ENCODE results near the gene KIF15.

KIF15 gene, protein sequence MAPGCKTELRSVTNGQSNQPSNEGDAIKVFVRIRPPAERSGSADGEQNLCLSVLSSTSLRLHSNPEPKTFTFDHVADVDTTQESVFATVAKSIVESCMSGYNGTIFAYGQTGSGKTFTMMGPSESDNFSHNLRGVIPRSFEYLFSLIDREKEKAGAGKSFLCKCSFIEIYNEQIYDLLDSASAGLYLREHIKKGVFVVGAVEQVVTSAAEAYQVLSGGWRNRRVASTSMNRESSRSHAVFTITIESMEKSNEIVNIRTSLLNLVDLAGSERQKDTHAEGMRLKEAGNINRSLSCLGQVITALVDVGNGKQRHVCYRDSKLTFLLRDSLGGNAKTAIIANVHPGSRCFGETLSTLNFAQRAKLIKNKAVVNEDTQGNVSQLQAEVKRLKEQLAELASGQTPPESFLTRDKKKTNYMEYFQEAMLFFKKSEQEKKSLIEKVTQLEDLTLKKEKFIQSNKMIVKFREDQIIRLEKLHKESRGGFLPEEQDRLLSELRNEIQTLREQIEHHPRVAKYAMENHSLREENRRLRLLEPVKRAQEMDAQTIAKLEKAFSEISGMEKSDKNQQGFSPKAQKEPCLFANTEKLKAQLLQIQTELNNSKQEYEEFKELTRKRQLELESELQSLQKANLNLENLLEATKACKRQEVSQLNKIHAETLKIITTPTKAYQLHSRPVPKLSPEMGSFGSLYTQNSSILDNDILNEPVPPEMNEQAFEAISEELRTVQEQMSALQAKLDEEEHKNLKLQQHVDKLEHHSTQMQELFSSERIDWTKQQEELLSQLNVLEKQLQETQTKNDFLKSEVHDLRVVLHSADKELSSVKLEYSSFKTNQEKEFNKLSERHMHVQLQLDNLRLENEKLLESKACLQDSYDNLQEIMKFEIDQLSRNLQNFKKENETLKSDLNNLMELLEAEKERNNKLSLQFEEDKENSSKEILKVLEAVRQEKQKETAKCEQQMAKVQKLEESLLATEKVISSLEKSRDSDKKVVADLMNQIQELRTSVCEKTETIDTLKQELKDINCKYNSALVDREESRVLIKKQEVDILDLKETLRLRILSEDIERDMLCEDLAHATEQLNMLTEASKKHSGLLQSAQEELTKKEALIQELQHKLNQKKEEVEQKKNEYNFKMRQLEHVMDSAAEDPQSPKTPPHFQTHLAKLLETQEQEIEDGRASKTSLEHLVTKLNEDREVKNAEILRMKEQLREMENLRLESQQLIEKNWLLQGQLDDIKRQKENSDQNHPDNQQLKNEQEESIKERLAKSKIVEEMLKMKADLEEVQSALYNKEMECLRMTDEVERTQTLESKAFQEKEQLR (N-terminal part only)

DNA sequence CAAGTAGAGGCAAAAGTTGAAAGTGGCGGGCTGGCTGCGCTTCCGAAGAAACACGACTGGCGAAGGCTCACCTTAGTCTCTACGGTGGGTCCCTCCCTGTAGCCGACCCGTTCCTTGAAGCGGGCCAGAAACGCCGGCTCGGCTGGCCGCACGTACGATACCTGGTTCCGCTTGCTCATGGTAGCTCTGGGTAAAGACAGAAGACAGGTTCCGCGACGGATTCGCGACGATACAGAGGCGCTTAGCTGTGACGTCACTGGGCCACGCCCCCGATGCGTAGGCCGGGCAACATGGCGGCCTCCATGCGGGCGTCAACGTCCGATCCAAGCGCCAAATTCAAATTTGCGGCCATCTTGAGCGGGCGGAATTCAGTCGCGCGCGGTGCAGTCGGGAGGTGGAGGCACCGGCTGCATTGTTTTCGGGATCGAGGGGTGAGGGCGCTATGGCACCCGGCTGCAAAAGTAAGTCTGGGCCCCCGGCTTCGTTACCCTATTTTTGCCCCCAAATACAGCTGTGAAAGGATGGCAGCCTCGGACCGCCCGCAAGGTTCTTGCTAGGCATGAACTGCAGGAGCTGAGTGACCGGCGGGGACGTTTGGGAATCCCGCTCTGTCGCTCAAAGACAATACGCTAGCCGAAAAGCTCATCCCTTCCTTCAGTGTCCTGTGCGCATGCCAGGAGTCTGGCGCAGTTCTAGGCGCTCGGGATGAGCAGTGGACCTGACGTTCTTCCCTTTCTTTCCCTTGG is at the start of gene KIF15, which contains the start of gene KIAA1143:
Gene KIF15 (plus strand): TSS at position 371 of the 746 bp plus-strand sequence. CDS start 72 bp downstream, at position 443.
Gene KIAA1143 (minus strand): TSS at position 196 of the 746 bp plus-strand sequence. CDS start 17 bp downstream, at position 179.
- peak; percentile 98 for DNase-seq (ENCODE audit: low read depth, low spot score)

DNA sequence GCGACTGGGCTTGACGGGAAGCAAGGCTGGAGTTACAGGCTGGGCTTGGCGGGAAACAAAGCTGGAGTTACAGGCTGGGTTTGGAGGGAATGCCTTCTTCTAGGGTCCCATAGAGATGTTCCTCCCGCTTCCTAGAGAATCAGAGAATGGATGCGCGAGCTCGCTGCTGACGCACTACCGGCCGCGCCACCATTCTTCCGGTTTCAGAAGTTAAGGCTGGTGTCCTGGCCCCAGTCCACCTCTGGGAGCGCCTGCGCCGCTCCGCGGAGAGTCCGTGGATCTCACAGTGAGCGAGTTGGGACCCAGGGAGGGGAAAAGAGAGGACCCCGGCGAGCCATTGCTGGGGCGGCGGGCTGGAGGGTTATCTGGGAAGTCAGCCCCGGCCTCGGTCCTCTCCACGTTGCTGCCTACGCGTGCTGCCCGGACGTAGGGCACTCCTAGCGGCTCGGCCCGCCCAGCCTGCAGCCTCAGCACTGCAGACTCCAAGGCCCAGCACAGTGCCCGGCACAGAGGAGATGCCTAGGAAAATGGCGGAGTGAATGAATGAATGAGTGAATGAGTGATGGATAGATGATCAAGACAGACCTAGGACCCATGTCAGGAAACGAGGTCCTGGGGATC is 49.0 kb upstream of the KIF15 start, which contains the start of gene ZNF502:
Gene ZNF502 (plus strand): TSS at position 206 of the 621 bp plus-strand sequence. CDS start 7,602 bp downstream, outside the sequence.
- DNase-seq (ENCODE audit: low read depth, low spot score): peak; percentile 92

DNA sequence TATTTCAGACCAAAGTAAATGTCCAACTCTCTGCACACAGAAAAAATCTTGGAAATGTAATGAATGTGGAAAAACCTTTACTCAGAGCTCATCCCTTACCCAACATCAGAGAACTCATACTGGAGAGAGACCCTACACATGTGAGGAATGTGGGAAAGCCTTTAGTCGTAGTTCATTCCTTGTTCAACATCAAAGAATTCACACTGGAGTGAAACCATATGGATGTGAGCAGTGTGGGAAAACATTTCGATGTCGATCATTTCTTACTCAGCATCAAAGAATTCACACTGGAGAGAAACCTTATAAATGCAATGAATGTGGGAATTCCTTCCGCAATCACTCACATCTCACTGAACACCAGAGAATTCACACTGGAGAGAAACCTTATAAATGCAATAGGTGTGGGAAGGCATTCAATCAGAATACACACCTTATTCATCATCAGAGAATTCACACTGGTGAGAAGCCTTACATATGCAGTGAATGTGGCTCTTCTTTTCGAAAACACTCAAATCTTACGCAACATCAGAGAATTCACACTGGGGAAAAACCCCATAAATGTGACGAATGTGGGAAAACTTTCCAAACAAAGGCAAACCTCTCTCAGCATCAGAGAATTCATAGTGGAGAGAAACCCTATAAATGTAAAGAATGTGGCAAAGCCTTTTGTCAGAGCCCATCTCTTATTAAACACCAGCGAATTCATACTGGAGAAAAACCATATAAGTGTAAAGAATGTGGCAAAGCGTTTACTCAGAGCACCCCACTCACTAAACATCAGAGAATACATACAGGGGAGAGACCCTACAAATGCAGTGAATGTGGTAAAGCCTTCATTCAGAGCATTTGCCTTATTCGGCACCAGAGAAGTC is 40.1 kb upstream of the KIF15 start:
- DNase-seq (ENCODE audit: low read depth, low spot score): no peak

DNA sequence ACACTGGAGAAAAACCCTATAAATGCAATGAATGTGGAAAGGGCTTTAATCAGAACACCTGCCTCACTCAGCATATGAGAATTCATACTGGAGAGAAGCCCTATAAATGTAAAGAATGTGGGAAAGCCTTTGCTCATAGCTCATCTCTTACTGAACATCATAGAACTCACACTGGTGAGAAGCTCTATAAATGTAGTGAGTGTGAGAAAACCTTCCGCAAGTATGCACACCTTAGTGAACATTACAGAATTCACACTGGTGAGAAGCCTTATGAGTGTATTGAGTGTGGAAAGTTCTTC is 39.5 kb upstream of the KIF15 start:
- no peak for DNase-seq (ENCODE audit: low read depth, low spot score)

DNA sequence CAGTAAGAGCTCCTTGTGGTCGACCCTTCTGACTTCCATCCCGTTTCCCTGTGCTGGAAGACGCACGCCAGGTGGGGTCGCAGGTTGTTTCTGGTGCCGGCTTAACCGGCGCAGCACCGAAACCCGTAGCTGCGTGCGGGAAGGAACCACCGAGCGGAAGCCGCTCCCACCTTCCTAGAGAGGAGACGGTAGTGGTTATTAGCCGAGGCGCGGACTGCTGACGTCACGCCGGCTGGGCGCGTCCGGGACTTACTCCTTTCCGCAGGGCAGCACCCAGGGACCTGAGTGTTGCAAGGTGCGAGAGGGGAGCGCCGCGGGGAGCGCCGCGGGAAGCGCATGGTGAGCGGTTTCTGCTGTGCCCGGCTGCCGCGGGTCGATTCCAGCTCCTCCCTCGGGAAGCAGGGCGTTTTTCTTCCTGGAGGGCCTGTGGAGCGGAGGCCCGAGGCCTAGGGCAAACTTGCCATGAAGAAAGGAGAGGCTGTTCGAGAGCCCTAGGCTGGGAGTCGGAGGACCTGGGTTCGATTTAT is 32.1 kb upstream of the KIF15 start, which contains the start of gene ZNF501:
Gene ZNF501 (plus strand): TSS at position 252 of the 527 bp plus-strand sequence. CDS start 4,787 bp downstream, outside the sequence.
- peak; percentile 97 for DNase-seq (ENCODE audit: low read depth, low spot score)

DNA sequence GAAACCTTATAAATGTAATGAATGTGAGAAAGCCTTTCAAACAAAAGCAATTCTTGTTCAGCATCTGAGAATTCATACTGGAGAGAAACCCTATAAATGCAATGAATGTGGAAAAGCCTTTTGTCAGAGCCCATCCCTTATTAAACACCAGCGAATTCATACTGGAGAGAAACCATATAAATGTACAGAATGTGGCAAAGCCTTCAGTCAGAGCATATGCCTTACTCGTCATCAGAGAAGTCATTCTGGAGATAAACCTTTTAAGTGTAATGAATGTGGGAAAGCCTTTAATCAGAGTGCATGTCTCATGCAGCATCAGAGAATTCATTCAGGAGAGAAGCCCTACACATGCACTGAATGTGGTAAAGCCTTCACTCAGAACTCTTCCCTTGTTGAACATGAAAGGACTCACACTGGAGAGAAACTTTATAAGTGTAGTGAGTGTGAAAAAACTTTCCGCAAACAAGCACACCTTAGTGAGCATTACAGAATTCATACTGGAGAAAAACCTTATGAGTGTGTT is 26.9 kb upstream of the KIF15 start:
- DNase-seq (ENCODE audit: low read depth, low spot score): no peak

DNA sequence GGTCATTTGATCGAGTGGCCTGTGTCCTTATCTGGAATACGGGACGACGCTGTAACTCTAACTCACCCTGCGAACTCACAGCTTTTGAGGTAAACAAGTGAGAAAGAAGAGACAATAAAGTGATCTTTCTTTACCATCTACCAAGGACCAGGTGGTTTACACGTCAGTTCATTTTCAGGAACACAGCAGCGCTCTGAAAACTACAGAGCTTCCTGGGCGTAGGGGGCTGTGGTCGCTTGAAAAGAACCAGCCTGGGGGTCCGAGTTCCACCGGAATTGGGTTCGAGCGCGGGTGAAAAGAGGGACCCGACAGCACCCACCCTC is 532 bp upstream of the KIF15 start:
- DNase-seq (ENCODE audit: low read depth, low spot score): no peak

DNA sequence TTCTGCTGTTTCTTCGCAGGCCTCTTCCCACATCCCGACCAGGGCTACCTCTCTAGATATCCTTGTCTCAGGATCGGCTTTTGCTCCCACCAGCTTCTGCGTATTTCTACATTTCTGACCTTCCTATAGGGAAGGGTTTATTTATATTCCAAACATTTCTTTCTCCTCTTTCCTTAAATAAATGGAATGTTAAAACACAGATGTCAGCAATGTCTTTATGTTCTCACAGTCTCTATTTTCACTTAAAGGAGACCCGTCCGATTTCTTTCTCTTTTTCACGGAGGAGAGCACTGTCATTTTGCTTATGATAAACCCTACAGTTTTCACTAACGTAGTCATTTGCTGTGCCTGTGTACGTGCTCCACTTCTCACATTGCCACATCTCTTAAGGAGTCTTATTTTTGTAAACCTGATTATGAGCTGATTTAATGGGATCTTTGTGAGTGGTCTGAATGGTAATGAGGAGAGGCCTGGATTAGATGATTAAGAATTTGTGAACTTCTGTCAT is 630 bp downstream of the KIF15 start:
- no peak for DNase-seq (ENCODE audit: low read depth, low spot score)

DNA sequence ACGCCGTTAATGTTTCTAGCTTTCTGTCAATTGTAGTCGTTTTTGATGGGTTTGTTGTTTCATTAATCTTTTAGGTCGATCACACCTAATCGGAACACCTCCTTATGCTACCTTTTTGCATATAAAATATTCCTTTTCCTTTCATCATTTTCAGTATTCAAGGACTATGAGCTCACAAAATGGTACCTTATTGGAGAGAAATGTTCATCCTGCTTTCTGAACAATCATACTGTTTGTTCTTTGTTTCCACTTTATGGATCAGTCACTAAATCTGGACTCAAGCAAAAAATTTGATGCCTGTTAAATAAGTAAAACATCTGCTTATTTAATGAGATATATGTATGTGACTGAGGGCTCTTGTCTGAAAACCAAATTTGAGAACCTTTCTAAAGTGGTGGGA is 1.1 kb downstream of the KIF15 start:
- DNase-seq (ENCODE audit: low read depth, low spot score): no peak

DNA sequence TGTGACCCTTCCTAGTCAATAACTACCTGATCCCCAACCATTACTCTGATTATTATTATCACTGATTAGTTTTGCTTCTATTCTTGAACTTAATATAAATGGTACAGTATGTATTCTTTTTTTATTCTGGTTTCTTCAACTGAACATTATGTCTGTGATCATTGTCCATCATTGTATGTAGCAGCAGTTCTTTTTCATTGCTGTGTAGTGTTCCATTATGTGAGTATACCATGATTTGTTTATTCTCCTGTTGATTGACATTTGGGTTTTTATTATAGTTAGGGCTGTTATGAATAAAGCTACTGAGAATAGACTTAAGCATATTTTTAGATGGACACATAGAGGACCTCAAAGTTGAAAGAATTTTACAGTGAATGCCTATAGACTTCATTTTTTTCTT is 2.7 kb downstream of the KIF15 start:
- no peak for DNase-seq (ENCODE audit: low read depth, low spot score)

DNA sequence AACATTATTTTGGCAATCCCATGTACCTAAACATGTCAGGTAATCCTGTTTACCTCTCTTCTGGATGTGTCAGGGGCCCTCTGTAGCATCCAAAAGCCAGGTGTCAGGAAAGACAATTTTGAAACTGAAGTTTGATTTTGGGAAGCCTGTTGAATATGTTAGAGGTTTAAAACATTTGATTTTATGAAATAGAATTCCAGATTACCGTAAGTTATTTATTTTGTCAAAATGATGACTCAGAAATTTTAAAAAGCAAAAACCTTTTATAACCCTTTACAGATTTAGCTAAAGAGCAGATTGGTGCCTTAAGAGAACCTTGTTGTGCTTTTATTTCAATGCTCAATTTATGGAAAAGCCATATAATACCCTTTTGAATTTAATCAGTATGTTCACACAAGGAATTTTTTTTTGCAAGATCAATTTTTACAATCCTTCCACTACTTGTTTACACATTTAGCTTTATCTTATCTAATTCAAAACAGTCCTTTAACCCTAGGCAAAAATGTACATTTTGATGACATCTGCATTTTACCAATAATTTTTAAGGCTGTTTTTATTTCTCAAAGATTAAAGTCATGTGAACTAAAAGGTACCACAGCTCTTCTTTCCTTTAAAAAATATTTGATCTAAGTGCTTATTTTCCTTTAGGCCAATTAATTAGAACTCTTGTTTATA is 10.0 kb downstream of the KIF15 start:
- no peak for DNase-seq (ENCODE audit: low read depth, low spot score)

DNA sequence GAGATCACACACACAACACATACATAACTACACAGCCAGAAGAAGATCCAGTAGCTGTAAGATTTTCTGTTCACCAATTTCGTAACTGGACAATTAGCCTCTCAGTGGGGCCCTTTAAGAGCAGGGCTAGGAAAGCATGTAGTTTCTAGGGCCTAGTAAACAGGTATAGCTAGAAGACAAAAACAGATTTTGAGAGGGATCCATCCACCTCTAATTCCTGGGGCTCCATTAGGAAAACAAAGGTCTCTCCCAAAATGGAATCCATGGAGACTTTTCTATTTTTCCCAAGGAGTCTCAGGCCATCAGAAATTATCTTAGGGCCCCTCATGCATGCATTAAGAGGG is 10.5 kb downstream of the KIF15 start:
- no peak for DNase-seq (ENCODE audit: low read depth, low spot score)

DNA sequence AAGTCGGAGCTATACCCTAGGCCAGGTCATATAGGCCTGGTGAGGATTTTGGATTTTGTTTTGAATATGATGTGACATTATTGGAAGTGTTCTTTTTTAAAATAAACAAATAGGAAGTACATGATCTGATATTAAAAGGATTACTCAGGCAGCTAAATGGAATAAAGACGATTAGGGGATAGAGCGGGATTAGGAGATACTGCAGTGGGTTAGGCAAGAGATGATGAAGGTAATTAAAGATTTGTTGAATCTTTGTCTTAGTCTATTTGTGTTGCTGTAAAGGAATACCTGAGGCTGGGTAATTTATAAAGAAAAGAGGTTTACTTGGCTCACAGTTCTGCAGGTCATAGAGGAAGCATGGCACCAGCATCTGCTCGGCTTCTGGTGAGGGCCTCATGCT is 21.3 kb downstream of the KIF15 start:
- no peak for DNase-seq (ENCODE audit: low read depth, low spot score)

DNA sequence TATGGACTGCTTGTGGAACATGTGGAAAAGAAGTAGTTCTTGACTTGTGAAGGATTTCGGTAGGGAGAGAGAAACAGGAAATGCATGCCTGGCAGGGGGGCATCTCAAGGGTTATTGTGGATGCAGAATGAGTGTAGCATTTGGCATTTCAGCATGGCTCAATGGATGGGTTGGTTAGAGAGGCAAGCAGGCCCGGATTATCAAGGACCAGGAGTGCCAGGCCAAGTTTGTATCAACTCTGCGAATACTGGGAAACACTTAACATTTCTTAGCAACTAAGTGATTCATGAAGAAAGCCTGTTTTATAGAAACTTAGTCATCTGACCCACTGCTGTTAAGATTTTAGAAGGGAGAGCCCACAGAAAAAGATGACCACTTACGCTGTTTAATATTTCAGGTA is 33.6 kb downstream of the KIF15 start:
- no peak for DNase-seq (ENCODE audit: low read depth, low spot score)

DNA sequence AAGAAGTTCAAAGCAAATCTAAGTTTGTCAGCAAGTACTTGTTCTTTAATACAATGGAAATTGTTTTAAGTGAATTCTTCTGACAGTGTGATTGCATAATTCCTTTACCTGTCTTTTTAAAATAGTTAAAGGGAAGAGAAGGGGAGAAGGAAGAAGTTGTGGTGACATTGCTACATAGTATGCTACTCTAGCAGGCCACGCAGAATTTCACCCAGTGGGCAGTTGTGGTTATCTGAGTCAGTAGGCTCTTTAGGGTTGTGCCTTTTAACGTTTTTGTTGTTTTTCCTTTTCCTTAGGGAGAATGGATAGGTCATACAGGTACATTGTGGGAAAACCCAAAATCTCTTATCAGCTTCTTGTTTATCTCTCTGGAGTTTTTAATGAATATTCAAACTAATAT is 40.4 kb downstream of the KIF15 start:
- DNase-seq (ENCODE audit: low read depth, low spot score): no peak

DNA sequence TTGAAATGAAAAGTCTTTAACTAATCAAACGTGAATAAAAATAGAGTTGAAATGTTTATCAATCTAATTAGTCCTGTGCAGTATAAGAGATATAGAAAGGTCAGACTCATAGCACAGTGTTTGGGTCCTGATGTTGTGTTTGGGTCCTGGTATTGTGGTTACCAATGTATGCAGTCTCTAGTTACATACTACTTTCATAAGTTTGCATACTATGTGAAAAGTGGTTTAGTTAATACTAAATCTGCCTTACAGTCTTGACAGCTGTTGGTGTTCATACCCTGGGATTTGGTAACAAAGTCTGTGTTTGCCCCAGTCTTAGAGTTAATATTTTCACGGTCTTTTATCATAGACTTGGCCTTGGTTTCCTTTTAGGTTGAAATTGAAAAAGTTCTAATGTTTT is 41.7 kb downstream of the KIF15 start:
- DNase-seq (ENCODE audit: low read depth, low spot score): no peak

DNA sequence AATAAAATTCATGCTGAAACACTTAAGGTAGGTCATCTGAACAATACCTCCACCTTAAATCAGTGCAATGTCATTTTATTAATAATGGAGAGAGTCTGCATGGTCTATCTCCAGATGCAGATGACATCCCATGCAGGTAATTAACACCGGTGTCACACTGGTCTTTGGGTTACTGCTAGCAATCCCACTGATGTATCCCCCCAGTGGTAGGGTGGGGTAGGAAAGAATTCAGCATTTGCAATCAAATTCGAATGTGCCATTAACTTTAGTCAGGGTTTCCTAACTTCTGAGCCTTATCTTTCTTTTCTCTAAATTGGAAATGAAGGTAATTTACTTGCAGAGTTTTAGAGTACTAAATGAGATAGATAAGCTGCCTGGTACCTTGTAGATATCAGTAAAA is 44.4 kb downstream of the KIF15 start:
- no peak for DNase-seq (ENCODE audit: low read depth, low spot score)

DNA sequence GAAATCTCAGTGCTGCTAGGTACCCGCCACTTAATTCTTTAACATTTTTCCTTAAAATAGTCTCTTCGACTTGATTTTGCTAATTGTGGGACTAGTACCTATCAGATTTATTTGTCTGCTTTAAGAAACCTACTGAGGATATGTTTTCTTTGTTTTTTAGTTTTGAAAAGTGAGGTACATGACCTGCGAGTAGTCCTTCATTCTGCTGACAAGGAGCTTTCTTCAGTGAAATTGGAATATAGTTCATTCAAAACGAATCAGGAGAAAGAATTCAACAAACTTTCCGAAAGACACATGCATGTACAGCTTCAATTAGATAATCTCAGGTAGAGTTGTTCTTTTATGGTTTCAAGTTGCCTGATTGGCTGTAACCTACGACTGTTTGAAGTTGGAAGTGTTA is 53.2 kb downstream of the KIF15 start:
- no peak for DNase-seq (ENCODE audit: low read depth, low spot score)

Data from ELF-1 (cell line).